ENCODE results near the gene OR51V1. TPM values are rescaled to one million over a fixed set of nuclear protein-coding genes. Genes with fewer than 3 reads are reported as not detected.

The OR51V1 gene
- total and polyA plus RNA-seq, 10 of the 15 experiments (the other 5 are each of a cell fraction or from before 2014, with no cell fraction given), result not detected

- TF ChIP-seq E2F8 (IDR thresholded peaks at IDR 0.05; ENCODE audit: low read depth, partially characterized antibody), result no peak
- TF ChIP-seq JUND (IDR thresholded peaks at IDR 0.05; ENCODE audit: low read depth, low read length), result no peak
- TF ChIP-seq TCF7 (IDR thresholded peaks at IDR 0.05; ENCODE audit: borderline replicate concordance), result no peak
- TF ChIP-seq, protein P1, sequence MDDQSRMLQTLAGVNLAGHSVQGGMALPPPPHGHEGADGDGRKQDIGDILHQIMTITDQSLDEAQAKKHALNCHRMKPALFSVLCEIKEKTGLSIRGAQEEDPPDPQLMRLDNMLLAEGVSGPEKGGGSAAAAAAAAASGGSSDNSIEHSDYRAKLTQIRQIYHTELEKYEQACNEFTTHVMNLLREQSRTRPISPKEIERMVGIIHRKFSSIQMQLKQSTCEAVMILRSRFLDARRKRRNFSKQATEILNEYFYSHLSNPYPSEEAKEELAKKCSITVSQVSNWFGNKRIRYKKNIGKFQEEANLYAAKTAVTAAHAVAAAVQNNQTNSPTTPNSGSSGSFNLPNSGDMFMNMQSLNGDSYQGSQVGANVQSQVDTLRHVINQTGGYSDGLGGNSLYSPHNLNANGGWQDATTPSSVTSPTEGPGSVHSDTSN (IDR thresholded peaks at IDR 0.05; ENCODE audit: insufficient replicate concordance, low read depth, low read length), result no peak
Measured at GRCh38 chr11:5246772-5247471, 46.4 kb upstream of the OR51V1 start (continued).

DNA sequence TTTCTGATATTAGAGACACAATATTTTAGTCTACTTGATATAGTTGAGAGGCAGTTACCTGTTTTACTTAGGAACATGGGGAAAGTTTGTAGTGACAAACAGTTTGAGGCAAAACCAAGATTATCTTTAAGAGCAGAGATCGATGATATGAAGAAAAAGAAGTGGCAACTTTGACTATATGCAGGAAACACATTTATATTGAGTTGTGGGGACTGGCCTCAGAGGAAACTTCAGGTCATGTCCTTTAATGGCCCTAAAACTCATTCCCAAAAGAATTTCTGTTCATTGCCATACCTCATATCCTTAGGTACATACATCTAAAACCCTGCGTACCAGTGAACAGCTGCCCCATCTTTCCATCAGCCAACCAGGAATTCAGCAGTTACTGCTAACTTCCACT lies 44.7 kb upstream of the OR51V1 start:
- no peaks in the 10 kb centered on the region for H3K4me1 ChIP-seq (ENCODE audit: control insufficient read depth, insufficient read depth, low read length)
- no peaks in the 10 kb centered on the region for H3K9me3 ChIP-seq (replicated peaks; ENCODE audit: control insufficient read depth, insufficient read depth, low read length)
- SMC1A ChIA-PET (ENCODE audit: uncharacterized antibody, unreplicated experiment), result no interaction called here
- RAD21 ChIA-PET (ENCODE audit: unreplicated experiment), result no interaction called here
- H3K36me3 ChIP-seq (ENCODE audit: control insufficient read depth in 2 of 2, insufficient read depth in 2 of 2, low read length in 1 of 2), result no peaks in the 10 kb centered on the region
- intact Hi-C loops (cut with micrococcal nuclease; ENCODE audit: unreplicated experiment) (no loop called here), in situ Hi-C loops (cut with MboI) (no loop called here)
- FAIRE-seq, result no peak
- ATAC-seq, result no peak
- no peak overlapping the region for H3K27ac ChIP-seq (ENCODE audit: control insufficient read depth, insufficient read depth)
- H3K27me3 ChIP-seq (replicated peaks in 1 of 2; ENCODE audit: control insufficient read depth in 2 of 2, insufficient read depth in 2 of 2, low read length in 1 of 2), result peaks cover 0 to 2% of the 10 kb centered on the region in 2 experiments; a peak in 2 of 4 replicates
- no peak overlapping the region for H3K4me3 ChIP-seq
- DNase-seq (ENCODE audit: low read depth, low spot score), result no peak
- no peak overlapping the region for H3K9ac ChIP-seq (ENCODE audit: control insufficient read depth, insufficient read depth, low read length)
- no peak overlapping the region for H2AFZ ChIP-seq (ENCODE audit: control insufficient read depth, low read depth, low read length)
- POLR2A ChIA-PET, result no interaction called here
- WGBS (ENCODE audit: insufficient coverage, insufficient replicate concordance, low lambda C conversion rate, missing lambda C conversion rate), result 13% methylated on average over 2 of the region's 2 CpGs
- CTCF ChIA-PET, result no interaction called here
- no peaks in the 10 kb centered on the region for H4K20me1 ChIP-seq (ENCODE audit: control insufficient read depth, insufficient read depth)
- H3K4me2 ChIP-seq (ENCODE audit: control insufficient read depth, insufficient read depth), result no peak overlapping the region
- no TSS peak for BruUV-seq (replicated peaks)
- H3K79me2 ChIP-seq (ENCODE audit: control insufficient read depth, insufficient read depth, low read length), result no peaks in the 10 kb centered on the region
- TF ChIP-seq DPF2 (IDR thresholded peaks at IDR 0.05) (no peak), SMC3 (IDR thresholded peaks at IDR 0.05; ENCODE audit: borderline replicate concordance, low read length) (no peak), FOXM1 (IDR thresholded peaks at IDR 0.05; ENCODE audit: low read depth, low read length) (no peak), HDAC6 (IDR thresholded peaks at IDR 0.05; ENCODE audit: unreplicated experiment) (no peak), BMI1 (IDR thresholded peaks at IDR 0.05; ENCODE audit: borderline replicate concordance) (no peak), WRNIP1 (IDR thresholded peaks at IDR 0.05; ENCODE audit: borderline replicate concordance, low read depth, low read length) (no peak), E2F8 (IDR thresholded peaks at IDR 0.05; ENCODE audit: low read depth, partially characterized antibody) (no peak), EED (IDR thresholded peaks at IDR 0.05; ENCODE audit: low read depth) (no peak), TCF3 (IDR thresholded peaks at IDR 0.05; ENCODE audit: borderline replicate concordance, insufficient read depth, low read depth, low read length) (no peak), MTA3 (IDR thresholded peaks at IDR 0.05; ENCODE audit: borderline replicate concordance, low read length) (no peak), NRF1 (conservative IDR thresholded peaks at IDR 0.05; ENCODE audit: low read depth, low read length) (no peak)
